HCT116 (cell line): ENCODE data around the gene ZFYVE19. TPM values are rescaled to one million over a fixed set of nuclear protein-coding genes. Genes with fewer than 3 reads are reported as not detected.
A peak's percentile ranks its signal among the peaks of the same experiment; 100 is the strongest.

Experiments used
- ATAC-seq: fragments of 200-7000 bp; cut with Tn5 transposase; 2 replicates; pipeline ENCODE4 v1.9.1; 2020; ENCODE audit warnings: mild to moderate bottlenecking, moderate library complexity
- BruUV-seq: library from RNA; stranded (reverse); fragments of 400-500 nt; replicated peaks from 2 replicates; lab custom pipeline; 2021; lab: Mats Ljungman, UMichigan
- CTCF ChIA-PET: fragments of 300-600 bp; sonication (Branson Sonifier 250); formaldehyde crosslinking; loops from one replicate; lab custom pipeline; 2021; ENCODE audit warnings: antibody characterized with exemption; lab: Charles Lee
- POLR2A ChIA-PET: fragments of 300-600, 350-600 bp; sonication (Branson Sonifier 250); formaldehyde crosslinking; loops from one replicate; lab custom pipeline; 2021; ENCODE audit warnings: antibody characterized with exemption; lab: Charles Lee
- RAD21 ChIA-PET, 2 experiments: fragments of 300-600 bp; sonication (Branson Sonifier 250); formaldehyde crosslinking; loops; one replicate each; lab custom pipeline; 2023; ENCODE audit warnings: low total read pairs in 2 of 2; ENCODE audit not compliant: uncharacterized antibody in 2 of 2, unreplicated experiment in 2 of 2, low non-redundant PET in 1 of 2; lab: Charles Lee
- DNase-seq: peaks from one replicate; pipeline ENCODE4 v3.0.0-alpha.2; 2010; ENCODE audit warnings: low read depth, low spot score
- H2AFZ ChIP-seq: fragments of 200-600 bp; shearing (Covaris generic), sonication (generic); 2 replicates; pipeline ENCODE4 v1.6.1; 2017; ENCODE audit warnings: low read depth, mixed run types, mixed read lengths, antibody characterized with exemption, low read length; ENCODE audit not compliant: poor library complexity, severe bottlenecking
- H3K27ac ChIP-seq: 2 replicates; pipeline ENCODE4 v1.5.1; 2012; ENCODE audit warnings: low read depth, low read length
- H3K27me3 ChIP-seq: fragments of 200-600 bp; sonication (generic); 2 replicates; pipeline ENCODE4 v1.6.1; 2016; ENCODE audit warnings: mixed run types, low read length, mixed read lengths; ENCODE audit not compliant: insufficient read depth
- H3K36me3 ChIP-seq, 2 experiments: fragments of 200-500 bp in 1 of 2; fragments of 200-600 bp in 1 of 2; sonication (Bioruptor generic) in 1 of 2; sonication (generic) in 1 of 2; 2 replicates each; pipeline versions ENCODE4 v1.5.1 to v1.6.1; 2014 to 2016; ENCODE audit warnings: low read length in 2 of 2, inconsistent platforms in 1 of 2, mixed read lengths in 1 of 2, mixed run types in 1 of 2; ENCODE audit not compliant: insufficient read depth in 2 of 2, control insufficient read depth in 1 of 2
- H3K4me1 ChIP-seq, 2 experiments: fragments of 200-600 bp in 1 of 2; sonication (generic) in 1 of 2; 2 replicates each; pipeline versions ENCODE4 v1.5.1 to v1.6.1; 2012 to 2017; ENCODE audit warnings: low read length in 2 of 2, inconsistent platforms in 1 of 2, mild to moderate bottlenecking in 1 of 2, mixed read lengths in 1 of 2, mixed run types in 1 of 2, moderate library complexity in 1 of 2; ENCODE audit not compliant: insufficient read depth in 2 of 2, control insufficient read depth in 1 of 2
- H3K4me2 ChIP-seq: fragments of 200-600 bp; sonication (generic); 2 replicates; pipeline ENCODE4 v1.6.1; 2017; ENCODE audit warnings: mixed run types, low read length, mixed read lengths
- H3K4me3 ChIP-seq, 2 experiments: fragments of 200-600 bp in 1 of 2; sonication (generic) in 1 of 2; replicated peaks in 1 of 2; 2 replicates each; pipeline ENCODE4 v1.5.1; 2011 to 2016; ENCODE audit warnings: low read length in 2 of 2, control low read depth in 1 of 2, low read depth in 1 of 2, mild to moderate bottlenecking in 1 of 2, mixed read lengths in 1 of 2, mixed run types in 1 of 2
- H3K79me2 ChIP-seq: fragments of 200-600 bp; sonication (generic); 2 replicates; pipeline ENCODE4 v1.6.1; 2017; ENCODE audit warnings: mild to moderate bottlenecking, mixed run types, low read length, moderate library complexity, mixed read lengths; ENCODE audit not compliant: insufficient read depth
- H3K9ac ChIP-seq: fragments of 200-600 bp; sonication (generic); 2 replicates; pipeline ENCODE4 v1.6.1; 2016; ENCODE audit warnings: low read length, mixed read lengths
- H3K9me2 ChIP-seq: fragments of 200-600 bp; sonication (generic), shearing (Covaris generic); 2 replicates; pipeline ENCODE4 v1.6.1; 2017; ENCODE audit warnings: mixed run types, mild to moderate bottlenecking, moderate library complexity; ENCODE audit not compliant: insufficient read depth
- H3K9me3 ChIP-seq, 2 experiments: fragments of 200-500 bp in 1 of 2; fragments of 200-600 bp in 1 of 2; sonication (Bioruptor generic) in 1 of 2; sonication (generic) in 1 of 2; 2 replicates each; pipeline ENCODE4 v1.6.1; 2014 to 2017; ENCODE audit warnings: low read length in 2 of 2, mixed read lengths in 2 of 2, inconsistent platforms in 1 of 2, low read depth in 1 of 2, mild to moderate bottlenecking in 1 of 2, mixed run types in 1 of 2, moderate library complexity in 1 of 2; ENCODE audit not compliant: control insufficient read depth in 1 of 2, insufficient read depth in 1 of 2
- H4K20me1 ChIP-seq: fragments of 200-600 bp; sonication (generic), shearing (Covaris generic); 2 replicates; pipeline ENCODE4 v1.6.1; 2017; ENCODE audit warnings: mixed run types, mild to moderate bottlenecking, moderate library complexity; ENCODE audit not compliant: insufficient read depth
- CTCF ChIP-seq, 3 experiments: fragments of 200-600 bp in 1 of 3; sonication (generic) in 1 of 3; IDR thresholded peaks in 2 of 3; conservative IDR thresholded peaks in 1 of 3; 2 replicates each; pipeline ENCODE4 v1.5.1; 2012 to 2017; ENCODE audit warnings: low read depth in 2 of 3, low read length in 2 of 3, antibody characterized with exemption in 1 of 3, borderline replicate concordance in 1 of 3, control low read depth in 1 of 3, mild to moderate bottlenecking in 1 of 3, mixed read lengths in 1 of 3, mixed run types in 1 of 3, moderate library complexity in 1 of 3; ENCODE audit not compliant: insufficient read depth in 1 of 3
- ELF1 ChIP-seq: IDR thresholded peaks from 2 replicates; pipeline ENCODE4 v1.6.1; 2012; ENCODE audit warnings: low read depth, borderline replicate concordance
- EZH2phosphoT487 ChIP-seq: fragments of 200-600 bp; IDR thresholded peaks from 2 replicates; pipeline ENCODE4 v1.6.1; 2018; ENCODE audit warnings: antibody characterized with exemption, borderline replicate concordance
- POLR2A ChIP-seq: IDR thresholded peaks from 2 replicates; pipeline ENCODE4 v1.7.0; 2011; ENCODE audit warnings: borderline replicate concordance; ENCODE audit not compliant: insufficient read depth, insufficient read length; ENCODE audit errors: extremely low read depth
- RAD21 ChIP-seq: IDR thresholded peaks from 2 replicates; pipeline ENCODE4 v1.6.1; 2012; ENCODE audit warnings: low read depth, mild to moderate bottlenecking
- TCF7L2 ChIP-seq: IDR thresholded peaks from 2 replicates; pipeline ENCODE4 v1.7.0; 2011; ENCODE audit warnings: borderline replicate concordance, inconsistent platforms; ENCODE audit not compliant: insufficient read depth, insufficient read length; ENCODE audit errors: extremely low read depth
- intact Hi-C: fragments of 100-400 bp; cut with micrococcal nuclease; formaldehyde crosslinking; loops from 2 replicates; pipeline ENCODE4 v1.10.0; 2022
- total RNA-seq: library from RNA; stranded (reverse); gene quantifications from one replicate; pipeline ENCODE4 v1.2.1, GENCODE V29; 2021; ENCODE audit not compliant: unreplicated experiment

The ZFYVE19 gene
- total RNA-seq, 1 experiment from 2014 or later, result 29.1 TPM

GRCh38 chr15:40763801-40764628, 42.9 kb upstream of the ZFYVE19 start, which contains the start of gene GCHFR (continued):
- TF ChIP-seq CTCF (IDR thresholded peaks at IDR 0.05 in 2 of 3, conservative IDR thresholded peaks at IDR 0.05 in 1 of 3; ENCODE audit: borderline replicate concordance in 1 of 3, insufficient read depth in 1 of 3, low read depth in 2 of 3, low read length in 2 of 3) (peak in 1 of 3 experiments; percentile 35; a peak in 2 of 6 replicates), EZH2phosphoT487 (no peak), ELF1 (no peak)
- TF ChIP-seq, all 23 proteins: peak for 5

GRCh38 chr15:40764629-40765103, 42.2 kb upstream of the ZFYVE19 start:
- intact Hi-C loops, result no loop called here

More at GRCh38 chr15:40764629-40765103, 42.2 kb upstream of the ZFYVE19 start:
- H3K4me1 ChIP-seq, result peaks cover 29 to 62% of the 10 kb centered on the region in 2 experiments
- no peak overlapping the region for H3K9ac ChIP-seq
- ChIA-PET CTCF (no interaction called here), RAD21 (no interaction called here), POLR2A (no interaction called here)
- H3K4me3 ChIP-seq, result no peak overlapping the region
- H3K9me2 ChIP-seq, result no peaks in the 10 kb centered on the region
- no peak for DNase-seq
- no peaks in the 10 kb centered on the region for H3K36me3 ChIP-seq
- peak overlapping the region; percentile 81 for H3K4me2 ChIP-seq
- no TSS peak for BruUV-seq
- no peak overlapping the region for H2AFZ ChIP-seq
- no peak overlapping the region; the same call in 1 of the 2 replicates for H3K27ac ChIP-seq
- H3K79me2 ChIP-seq, result no peaks in the 10 kb centered on the region
- no peak for TF ChIP-seq POLR2A
- TF ChIP-seq TCF7L2, result no peak
- TF ChIP-seq ELF1, result no peak
- no peak for TF ChIP-seq RAD21
- no peak for ATAC-seq
- no peaks in the 10 kb centered on the region for H4K20me1 ChIP-seq
- H3K9me3 ChIP-seq, result no peaks in the 10 kb centered on the region
- no peaks in the 10 kb centered on the region for H3K27me3 ChIP-seq
